Dedifferentiated amniotic fluid mesenchymal stem cell (primary cell): ENCODE data around the gene UBE3C.

Experiments used
- DNase-seq: peaks from one replicate; pipeline ENCODE4 v3.0.0-alpha.2; 2016; ENCODE audit errors: extremely low spot score

UBE3C gene

GRCh38 chr7:157291404-157292080 is 152.8 kb downstream of the UBE3C start:
- DNase-seq, result no peak

DNA sequence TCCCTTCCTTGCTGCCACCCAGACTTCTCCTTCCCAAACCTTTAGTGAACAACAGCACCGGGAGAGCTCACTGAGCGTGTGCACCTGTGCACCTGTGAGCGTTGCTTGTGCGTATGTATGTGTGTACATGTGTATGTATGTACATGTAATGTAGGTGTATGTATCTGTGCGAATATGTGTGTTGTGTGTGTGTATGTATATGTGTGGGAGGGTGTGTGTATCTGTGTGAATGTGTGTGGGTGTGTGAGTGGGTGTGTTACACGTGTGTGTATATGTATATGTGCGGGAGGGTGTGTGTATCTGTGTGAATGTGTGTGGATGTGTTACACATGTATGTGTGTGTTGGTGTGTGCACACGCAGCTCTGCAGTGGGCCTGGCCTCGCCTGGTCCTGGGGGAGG is 153.5 kb downstream of the UBE3C start:
- DNase-seq, result no peak

GRCh38 chr7:157292770-157293412 is 154.2 kb downstream of the UBE3C start:
- DNase-seq, result no peak

GRCh38 chr7:157293413-157293788 is 154.7 kb downstream of the UBE3C start:
- no peak for DNase-seq

- no peak for DNase-seq
Observed at GRCh38 chr7:157294773-157295172, 156.0 kb downstream of the UBE3C start.

GRCh38 chr7:157295338-157295737 is 156.6 kb downstream of the UBE3C start:
- DNase-seq, result no peak

GRCh38 chr7:157297185-157297584 is 158.5 kb downstream of the UBE3C start:
- no peak for DNase-seq

GRCh38 chr7:157299317-157299612 is 160.5 kb downstream of the UBE3C start:
- DNase-seq, result no peak

GRCh38 chr7:157299613-157300368 is 161.1 kb downstream of the UBE3C start:
- no peak for DNase-seq

GRCh38 chr7:157300369-157300825 is 161.7 kb downstream of the UBE3C start:
- no peak for DNase-seq

- DNase-seq, result no peak
Observed at GRCh38 chr7:157301610-157302120, 162.9 kb downstream of the UBE3C start.

- DNase-seq, result no peak
Observed at GRCh38 chr7:157306846-157307838, 168.4 kb downstream of the UBE3C start.

GRCh38 chr7:157309988-157310668 is 171.4 kb downstream of the UBE3C start:
- DNase-seq, result peak; percentile 88

- no peak for DNase-seq
Observed at GRCh38 chr7:157310676-157311185, 172.0 kb downstream of the UBE3C start.

GRCh38 chr7:157312941-157313340 is 174.2 kb downstream of the UBE3C start:
- DNase-seq, result no peak

- DNase-seq, result no peak
Observed at GRCh38 chr7:157313645-157314044, 174.9 kb downstream of the UBE3C start.

DNA sequence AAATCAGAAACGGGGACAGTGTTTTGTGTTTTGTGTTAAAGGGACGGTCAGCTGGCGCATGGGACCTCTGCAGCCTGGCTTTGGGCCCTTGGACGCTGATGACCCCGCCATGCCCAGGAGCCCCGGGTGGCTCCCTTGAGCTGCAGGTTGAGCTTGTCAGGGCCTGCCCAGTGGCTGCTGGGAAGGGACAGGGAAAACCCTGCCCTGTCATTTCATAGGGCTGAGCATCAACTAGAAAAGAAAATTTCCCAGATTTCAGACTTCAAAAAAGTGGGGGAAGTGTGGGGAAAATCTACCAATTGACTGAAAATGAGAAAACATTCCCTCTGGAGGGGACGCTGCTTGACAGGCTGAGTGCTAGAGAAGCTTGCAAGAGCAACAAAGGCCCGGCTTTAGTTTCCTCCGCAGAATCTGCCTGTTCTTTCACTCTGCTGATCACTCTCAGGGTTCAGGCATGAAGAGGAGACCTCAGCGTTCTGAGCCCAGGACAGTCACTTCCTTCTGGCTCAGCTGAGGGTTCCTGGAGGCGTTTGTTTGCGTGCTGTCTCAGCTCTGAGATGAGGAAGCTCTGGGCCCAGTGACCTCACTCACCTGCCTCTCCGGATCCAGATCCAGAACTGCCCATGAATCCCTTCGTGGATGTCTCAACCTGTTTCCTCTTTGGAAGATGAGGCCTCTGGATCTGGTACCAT is 179.4 kb downstream of the UBE3C start:
- DNase-seq, result no peak
